SIG-M5 (cell line): ENCODE data around the gene ID1.
"Not testable (repeated sequence)": the region's sequence is repeated elsewhere in the genome, so short reads cannot be mapped to it uniquely, and the experiment has no call there.

Experiments
- DNase-seq: peaks from one replicate; lab custom pipeline; 2025; lab: John Stamatoyannopoulos, UW

Gene ID1

GRCh38 chr20:31602431-31602778 is 2.7 kb upstream of the ID1 start:
- DNase-seq = no peak

- peak; percentile 79 for DNase-seq
Measured at GRCh38 chr20:31602779-31603441, 2.2 kb upstream of the ID1 start.

- peak; percentile 64 for DNase-seq
Measured at GRCh38 chr20:31603822-31604566, 1.1 kb upstream of the ID1 start.

GRCh38 chr20:31604567-31605030 is 490 bp upstream of the ID1 start:
- no peak for DNase-seq

GRCh38 chr20:31605902-31606803 is 1.1 kb downstream of the ID1 start:
- no peak for DNase-seq

GRCh38 chr20:31606804-31607639 is 1.9 kb downstream of the ID1 start:
- no peak for DNase-seq

- no peak for DNase-seq
Measured at GRCh38 chr20:31607640-31608250, 2.7 kb downstream of the ID1 start.

GRCh38 chr20:31608251-31608945 is 3.3 kb downstream of the ID1 start:
- DNase-seq = no peak

GRCh38 chr20:31612271-31612640 is 7.2 kb downstream of the ID1 start:
- not testable (repeated sequence) for DNase-seq

GRCh38 chr20:31615416-31615815 is 10.3 kb downstream of the ID1 start:
- DNase-seq = no peak

- DNase-seq = peak; percentile 23
Measured at GRCh38 chr20:31617432-31618104, 12.5 kb downstream of the ID1 start.

- no peak for DNase-seq
Measured at GRCh38 chr20:31620246-31620645, 15.2 kb downstream of the ID1 start.

GRCh38 chr20:31623123-31623505 is 18.0 kb downstream of the ID1 start:
- DNase-seq = not testable (repeated sequence)

- not testable (repeated sequence) for DNase-seq
Measured at GRCh38 chr20:31626534-31626933, 21.4 kb downstream of the ID1 start.

- not testable (repeated sequence) for DNase-seq
Measured at GRCh38 chr20:31628057-31628456, 23.0 kb downstream of the ID1 start.

- DNase-seq = no peak
Measured at GRCh38 chr20:31630187-31630790, 25.2 kb downstream of the ID1 start.

GRCh38 chr20:31632548-31633338 is 27.7 kb downstream of the ID1 start:
- no peak for DNase-seq

GRCh38 chr20:31633339-31633914 is 28.3 kb downstream of the ID1 start:
- DNase-seq = no peak
